Hindlimb muscle (tissue), 1 donor: Measurements from ENCODE around the gene ST6GALNAC5. TPM values are rescaled to one million over a fixed set of nuclear protein-coding genes. Genes with fewer than 3 reads are reported as not detected.
"Not testable (repeated sequence)": the region's sequence is repeated elsewhere in the genome, so short reads cannot be mapped to it uniquely, and the experiment has no call there.

Experiments
- DNase-seq: peaks from one replicate; pipeline ENCODE4 v3.0.0-alpha.2; 2013
- polyA plus RNA-seq: library from polyadenylated mRNA; unstranded; fragments of 120-200 nt; gene quantifications from one replicate; pipeline ENCODE4 v1.2.1, GENCODE V29; 2013; ENCODE audit not compliant: insufficient read length

The ST6GALNAC5 gene
- polyA plus RNA-seq, 1 donor = 1.9 TPM

DNA sequence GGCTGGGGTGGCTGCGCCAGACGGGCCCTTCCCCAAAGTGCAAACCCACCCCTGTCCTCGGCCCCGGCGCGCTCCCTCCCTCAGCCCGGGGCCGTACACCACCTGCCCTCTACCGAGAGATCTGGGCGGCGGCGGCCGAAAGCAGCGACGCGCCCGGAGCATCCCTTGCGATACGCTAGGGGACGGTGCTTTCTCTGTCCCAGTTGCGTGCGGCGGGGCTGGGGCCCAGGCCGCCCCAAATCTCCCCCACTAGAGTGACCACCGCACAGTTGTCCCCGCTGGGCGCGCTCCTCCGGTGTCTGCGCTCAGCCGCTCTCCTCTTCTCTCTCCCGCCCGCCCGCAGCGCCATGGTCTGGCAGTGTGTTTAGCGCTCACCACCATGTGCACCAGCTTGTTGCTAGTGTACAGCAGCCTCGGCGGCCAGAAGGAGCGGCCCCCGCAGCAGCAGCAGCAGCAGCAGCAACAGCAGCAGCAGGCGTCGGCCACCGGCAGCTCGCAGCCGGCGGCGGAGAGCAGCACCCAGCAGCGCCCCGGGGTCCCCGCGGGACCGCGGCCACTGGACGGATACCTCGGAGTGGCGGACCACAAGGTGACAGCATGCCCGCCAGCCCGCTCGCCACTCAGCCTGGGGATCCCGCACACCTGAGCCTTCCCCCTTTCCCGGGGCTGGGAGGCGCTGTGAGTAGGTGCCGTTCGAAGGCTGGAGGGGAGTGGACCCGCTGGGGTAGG, 1.0 kb downstream of the ST6GALNAC5 start:
- DNase-seq = peak; percentile 27

GRCh38 chr1:76868916-76869315, 1.6 kb downstream of the ST6GALNAC5 start:
- DNase-seq = no peak

DNA sequence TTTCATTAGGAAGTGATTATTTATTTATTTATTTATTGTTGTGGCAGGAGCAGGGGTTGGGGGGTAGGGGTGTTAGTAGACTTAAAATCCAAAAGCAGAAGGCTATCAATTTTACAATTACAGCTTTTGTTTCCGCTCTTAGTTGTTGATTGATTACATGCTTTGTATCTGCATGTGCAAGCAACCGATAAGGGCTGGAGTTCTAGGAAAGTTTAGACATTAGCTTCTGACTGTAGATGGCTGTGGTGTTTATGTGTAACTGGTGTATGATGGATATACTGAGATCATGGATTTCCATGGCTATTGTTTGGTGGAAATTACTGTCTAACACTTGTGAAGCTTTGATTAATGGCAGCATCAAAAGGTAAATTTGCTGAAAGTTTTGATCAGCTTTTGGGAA, 2.8 kb downstream of the ST6GALNAC5 start:
- DNase-seq = no peak

GRCh38 chr1:76871355-76871974, 4.2 kb downstream of the ST6GALNAC5 start:
- DNase-seq = no peak

DNA sequence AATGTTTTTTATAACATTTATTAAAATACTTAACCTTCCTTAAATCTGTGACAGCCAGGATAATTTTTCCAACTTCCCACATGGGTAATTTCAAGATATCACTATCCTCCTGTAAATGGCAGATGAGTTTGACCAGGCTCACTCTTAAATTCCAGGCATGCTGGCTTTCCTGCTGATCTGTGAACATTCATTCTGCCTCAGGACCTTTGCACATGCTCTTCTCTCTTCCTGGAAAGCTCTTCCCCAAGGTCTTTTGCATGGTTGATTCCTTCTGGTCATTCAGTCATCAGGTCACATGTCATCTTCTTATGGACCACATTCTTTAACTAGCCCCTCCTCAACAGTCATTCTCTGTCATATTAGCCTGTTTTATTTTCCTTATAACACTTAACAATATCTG, 5.7 kb downstream of the ST6GALNAC5 start:
- DNase-seq = no peak

DNA sequence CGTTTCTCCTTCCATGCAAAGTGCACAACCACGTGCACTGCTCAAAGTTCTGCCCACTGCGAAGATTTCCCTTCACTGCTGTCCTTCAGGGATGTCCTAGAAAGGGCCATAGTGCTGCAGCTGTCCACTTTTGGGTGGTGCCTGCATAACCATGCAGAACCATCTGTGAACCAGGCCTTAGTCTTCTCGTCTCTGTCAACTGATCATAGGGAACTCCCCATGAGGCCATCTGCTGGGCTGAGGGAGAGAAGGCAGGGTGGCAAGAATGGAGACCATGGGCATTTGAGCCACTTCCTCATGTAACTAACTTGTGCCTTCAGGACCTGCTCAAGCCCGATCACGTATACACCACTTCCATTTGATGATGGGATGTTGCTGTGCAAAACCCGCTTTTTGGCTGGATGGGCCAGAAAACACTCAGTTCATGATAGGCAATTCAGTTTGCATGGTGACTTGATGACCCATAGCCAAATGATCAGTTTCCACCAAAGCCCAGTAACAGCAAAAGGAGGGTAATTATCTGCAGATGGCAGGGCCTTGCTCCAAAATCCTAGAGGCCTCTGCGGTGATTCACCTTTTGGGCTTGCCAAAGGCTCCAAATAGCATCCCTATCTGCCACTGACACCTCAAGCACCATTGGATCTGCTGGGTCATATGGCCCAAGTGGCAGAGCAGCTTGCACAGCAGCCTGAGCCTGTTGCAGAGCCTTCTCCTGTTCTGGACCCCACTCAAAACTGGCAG, 9.5 kb downstream of the ST6GALNAC5 start:
- no peak for DNase-seq

DNA sequence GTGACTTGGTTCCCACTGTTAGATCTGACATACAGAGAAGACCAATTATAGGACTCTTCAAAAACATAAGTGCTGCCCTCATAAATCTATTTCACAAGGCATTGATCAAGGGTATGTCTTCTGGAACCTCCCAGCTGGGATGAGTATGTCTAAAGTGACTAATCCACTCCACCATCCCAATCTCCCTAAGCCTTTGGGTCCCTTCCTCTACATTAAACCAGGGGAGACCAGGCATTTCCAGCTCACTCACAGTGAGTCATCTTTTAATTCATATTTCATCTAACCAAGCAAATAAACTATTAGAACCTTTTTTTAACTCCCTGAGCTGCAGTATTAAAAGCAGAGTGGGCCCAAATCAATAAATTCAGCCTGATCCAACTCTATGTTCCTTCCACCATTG, 11.7 kb downstream of the ST6GALNAC5 start:
- not testable (repeated sequence) for DNase-seq

DNA sequence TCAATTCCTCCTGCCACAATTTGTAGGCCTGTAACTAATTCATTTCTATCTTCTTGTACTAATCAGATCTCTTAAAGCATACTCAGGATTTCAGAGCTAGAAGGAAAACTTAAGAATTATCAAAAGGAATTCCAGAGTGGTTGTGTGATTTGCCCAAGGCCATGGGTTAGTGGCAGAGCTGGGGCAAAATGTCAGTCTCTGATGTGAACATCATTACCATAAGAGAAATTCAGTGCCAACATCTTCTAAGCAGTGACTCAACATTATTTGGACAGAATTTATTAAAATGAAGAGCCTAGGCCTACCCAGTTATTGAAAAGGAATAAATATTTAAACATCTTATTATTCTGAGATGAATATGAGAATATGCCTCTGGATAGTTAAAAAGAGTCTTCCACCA, 14.5 kb downstream of the ST6GALNAC5 start:
- DNase-seq = no peak

GRCh38 chr1:76891931-76892622, 24.8 kb downstream of the ST6GALNAC5 start:
- no peak for DNase-seq

DNA sequence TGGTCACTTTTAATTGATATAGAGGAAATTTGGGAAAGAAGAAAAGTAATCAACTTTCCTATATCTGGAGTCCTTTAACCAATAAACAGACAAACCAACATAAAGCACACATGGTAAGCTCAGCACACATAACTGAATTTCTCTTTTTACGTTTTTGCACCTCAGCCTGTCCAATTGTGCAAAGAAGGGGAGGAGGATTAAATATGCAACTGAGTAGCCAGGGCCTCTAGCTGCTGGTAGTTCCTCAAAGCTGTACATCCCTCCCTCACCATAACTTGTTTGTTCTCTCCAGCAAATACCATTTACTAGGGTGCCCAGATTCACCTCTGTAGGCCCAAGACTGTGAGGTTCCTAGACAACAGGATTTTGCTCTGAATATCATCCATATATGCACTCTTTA, 25.4 kb downstream of the ST6GALNAC5 start:
- DNase-seq = no peak

- DNase-seq = peak; percentile 4
Observed at GRCh38 chr1:76901158-76901767, 34.0 kb downstream of the ST6GALNAC5 start.

GRCh38 chr1:76905876-76906595, 38.8 kb downstream of the ST6GALNAC5 start:
- DNase-seq = no peak

- DNase-seq = no peak
Observed at GRCh38 chr1:76909311-76909710, 42.0 kb downstream of the ST6GALNAC5 start.

DNA sequence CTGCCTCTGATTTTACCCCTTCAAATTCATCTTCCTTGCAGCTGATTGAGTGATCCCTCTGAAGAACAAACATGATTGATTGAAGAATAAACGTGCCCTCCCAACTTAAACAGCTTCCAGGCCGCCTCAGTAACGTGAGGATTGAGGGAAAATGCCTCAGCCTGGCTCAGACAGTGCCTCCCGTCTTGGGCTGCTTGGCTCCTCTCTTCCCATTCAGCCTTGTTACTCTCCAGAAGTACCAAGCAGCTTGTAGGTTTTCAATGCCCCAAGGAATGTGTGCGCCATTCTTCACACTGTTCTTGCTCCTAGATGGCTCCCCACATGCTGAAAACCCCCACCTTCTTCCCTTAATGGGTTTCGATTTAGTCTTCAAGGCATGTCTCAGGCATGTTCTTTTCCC, 51.8 kb downstream of the ST6GALNAC5 start:
- DNase-seq = no peak

DNA sequence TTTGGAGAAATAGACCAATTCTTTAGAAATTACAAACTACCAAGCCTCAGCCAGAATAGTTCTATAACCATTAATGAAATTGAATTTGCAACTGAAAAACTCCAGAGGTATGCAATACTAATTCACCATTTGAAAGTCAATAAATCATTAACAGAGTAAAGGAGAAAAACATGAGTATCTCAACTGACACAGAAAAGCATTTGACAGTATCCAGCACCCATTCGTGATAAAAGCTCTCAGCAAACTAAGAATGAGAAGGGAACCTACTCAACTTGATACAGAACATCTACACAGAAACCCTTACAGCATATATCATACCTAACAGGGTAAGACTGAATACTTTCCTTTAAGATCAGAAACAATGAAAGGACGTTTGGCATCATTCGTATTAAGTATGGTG, 54.3 kb downstream of the ST6GALNAC5 start:
- no peak for DNase-seq

DNA sequence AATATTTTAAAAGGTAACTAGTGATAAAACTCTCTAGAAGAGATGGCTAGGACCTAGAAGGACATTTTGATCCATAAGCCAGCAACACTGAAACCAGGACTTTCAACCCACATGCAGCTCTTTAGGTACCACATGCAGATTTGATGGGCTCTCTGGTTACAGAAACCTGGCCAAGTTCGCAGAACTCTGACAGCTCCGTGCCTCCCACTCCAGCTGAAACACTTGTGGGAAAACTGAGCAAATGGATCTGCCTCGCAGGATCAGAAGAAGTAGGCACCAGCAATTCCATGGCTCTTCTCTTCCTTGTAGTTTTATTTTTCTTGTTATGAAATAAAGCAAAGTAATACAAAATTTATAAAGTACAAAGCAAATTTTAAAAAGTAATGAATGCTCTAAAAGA, 58.5 kb downstream of the ST6GALNAC5 start:
- DNase-seq = no peak

GRCh38 chr1:76928522-76928921, 61.2 kb downstream of the ST6GALNAC5 start:
- DNase-seq = no peak

DNA sequence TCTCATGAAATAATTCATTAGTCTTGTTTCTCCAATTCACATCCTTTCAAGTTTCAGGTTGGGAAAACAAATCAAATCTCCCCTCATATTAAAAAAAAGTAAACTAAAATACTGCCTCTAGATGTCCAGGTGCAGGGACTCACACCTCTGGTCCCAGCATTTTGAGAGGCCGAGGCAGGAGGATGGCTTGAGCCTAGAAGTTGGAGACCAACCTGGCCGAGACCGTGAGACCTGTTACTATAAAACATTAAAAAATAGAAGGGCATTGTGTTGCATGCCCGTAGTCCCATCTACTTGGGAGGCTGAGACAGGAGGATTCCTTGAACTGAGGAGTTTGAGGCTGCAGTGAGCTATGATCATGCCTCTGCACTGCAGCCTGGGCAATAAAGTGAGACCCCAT, 61.9 kb downstream of the ST6GALNAC5 start:
- no peak for DNase-seq

- DNase-seq = no peak
Observed at GRCh38 chr1:76933847-76934815, 66.9 kb downstream of the ST6GALNAC5 start.

DNA sequence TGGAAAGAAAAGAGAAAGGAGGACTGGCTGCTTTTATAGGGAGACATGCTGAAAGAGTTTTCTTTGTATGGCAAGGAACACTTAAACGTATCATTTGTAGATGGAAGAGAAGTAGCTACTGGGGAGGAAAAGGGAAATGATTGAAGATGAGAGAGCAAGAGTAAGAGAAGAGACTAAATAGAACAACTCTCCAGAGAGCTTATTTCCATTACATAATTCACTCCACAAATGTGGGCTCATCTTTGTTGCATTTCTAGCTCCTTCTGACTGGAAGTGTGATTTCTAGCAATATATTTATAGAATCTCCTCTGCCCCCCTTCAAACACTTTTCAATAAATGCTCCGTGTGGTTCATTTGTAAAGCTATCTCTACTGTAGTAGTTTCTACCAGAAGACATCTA, 71.0 kb downstream of the ST6GALNAC5 start:
- DNase-seq = no peak
